Stimulated activated CD8-positive, alpha-beta memory T cell treated with anti-CD3 and anti-CD28 coated beads, Interleukin-7, amount 100 ng/mL, for 4 hours (primary cell): ENCODE data around the gene SPATA16.
"Not testable (repeated sequence)": the region's sequence is repeated elsewhere in the genome, so short reads cannot be mapped to it uniquely, and the experiment has no call there.

Experiments
- DNase-seq, 2 donors: peaks; one replicate each; pipeline ENCODE4 v3.0.0-alpha.2; 2020; ENCODE audit warnings: low read depth in 2 of 2

Gene SPATA16

DNA sequence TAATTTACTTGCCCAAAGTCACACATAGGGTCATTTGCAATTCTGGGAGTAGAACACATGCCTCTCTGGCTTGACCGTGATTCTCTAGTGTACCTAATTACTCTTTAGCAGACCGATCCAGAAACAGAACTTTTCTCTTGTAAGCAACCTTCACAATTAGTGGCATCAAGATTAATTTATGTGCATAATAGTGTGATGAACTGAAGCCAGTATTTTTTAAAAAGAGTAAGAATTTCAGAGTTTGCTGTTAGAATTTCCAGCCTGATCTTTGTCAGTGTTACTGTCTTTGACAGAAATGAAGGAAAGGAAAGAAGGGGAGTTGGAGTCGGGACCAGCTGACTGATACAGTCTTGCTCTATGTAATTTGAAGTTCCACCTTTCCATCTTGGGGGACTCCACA, 137.1 kb downstream of the SPATA16 start:
- DNase-seq = no peak

DNA sequence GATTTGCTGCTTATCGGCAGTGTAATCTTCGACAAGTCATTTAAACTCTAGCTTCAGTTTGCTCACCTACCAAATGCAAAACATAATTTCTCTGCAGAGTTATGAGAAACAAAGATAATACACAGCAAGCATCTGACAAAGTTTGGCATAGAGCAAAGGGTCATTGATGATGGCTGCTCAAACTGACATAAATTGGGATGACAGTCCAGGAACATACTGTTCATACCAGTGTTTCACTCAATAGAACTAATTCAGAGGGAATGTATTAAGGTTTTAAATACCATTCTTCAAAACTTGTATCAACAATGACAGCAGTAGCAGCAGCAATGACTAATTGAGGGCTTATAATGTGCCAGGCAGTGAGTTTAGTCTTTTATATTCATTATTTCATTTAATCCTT, 137.6 kb downstream of the SPATA16 start:
- no peak for DNase-seq

DNA sequence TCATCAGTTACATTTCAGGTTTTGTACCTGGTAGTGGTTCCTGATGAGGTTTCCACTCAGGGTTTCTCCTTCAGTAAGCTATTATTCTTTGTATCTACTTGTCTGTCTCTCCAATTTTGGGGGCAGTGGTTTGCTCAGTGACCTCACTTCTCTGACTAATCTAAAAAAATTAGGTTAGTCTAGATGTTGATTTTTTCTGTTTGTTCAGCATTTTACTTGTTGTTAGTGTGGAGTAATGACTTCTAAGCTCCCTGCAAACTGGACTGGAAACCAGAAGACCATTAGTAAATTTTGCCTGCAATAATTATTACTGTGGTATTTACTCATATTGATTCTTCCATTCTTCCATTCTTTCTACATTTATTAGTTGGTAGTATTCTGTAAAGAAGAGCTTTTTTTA, 139.4 kb downstream of the SPATA16 start:
- no peak for DNase-seq

DNA sequence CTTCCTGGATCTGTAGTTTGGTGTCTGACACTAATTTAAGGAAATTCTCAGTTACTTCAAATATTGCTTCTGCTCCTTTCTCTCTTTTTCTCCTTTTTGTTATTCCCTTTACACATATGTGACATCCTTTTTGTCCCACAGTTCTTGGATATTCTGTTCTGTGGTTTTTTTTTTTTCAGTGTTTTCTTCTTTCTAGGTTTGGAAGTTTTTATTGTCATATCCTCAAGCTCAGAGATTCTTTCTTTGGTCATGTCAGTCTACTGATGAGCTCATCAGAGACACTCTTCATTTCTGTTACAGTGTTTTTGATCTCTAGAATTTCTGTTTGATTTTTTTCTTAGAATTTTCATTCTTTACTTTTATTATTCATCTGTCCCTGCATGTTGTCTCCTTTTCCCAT, 140.5 kb downstream of the SPATA16 start:
- DNase-seq = no peak

GRCh38 chr3:172993412-172993811, 147.6 kb downstream of the SPATA16 start:
- DNase-seq = no peak

DNA sequence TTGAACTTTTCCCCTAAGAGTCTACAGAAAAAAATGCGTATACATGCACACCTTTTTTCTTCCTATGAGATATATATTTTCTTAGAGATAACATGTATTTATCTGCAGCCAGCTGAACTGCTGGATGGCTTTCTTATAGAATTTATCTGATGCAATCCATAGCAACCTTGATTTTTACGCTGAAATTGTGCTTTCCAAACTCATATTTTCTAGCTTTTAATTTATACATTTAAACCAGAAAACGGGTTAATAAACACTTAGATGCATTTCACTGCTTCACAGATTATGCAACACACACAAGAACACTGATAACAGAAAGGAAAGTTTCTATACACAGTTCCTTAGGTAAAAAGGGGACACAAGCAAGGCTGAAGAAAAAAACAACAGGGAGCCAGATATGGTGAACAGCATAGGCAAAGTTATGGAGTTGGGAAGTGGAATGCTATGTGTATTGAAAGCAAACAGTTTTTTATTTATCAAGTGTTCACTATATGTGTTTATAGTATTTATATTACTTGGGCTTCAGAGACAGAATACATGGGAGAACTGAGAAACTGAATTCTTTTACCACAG, 149.5 kb downstream of the SPATA16 start:
- no peak for DNase-seq

DNA sequence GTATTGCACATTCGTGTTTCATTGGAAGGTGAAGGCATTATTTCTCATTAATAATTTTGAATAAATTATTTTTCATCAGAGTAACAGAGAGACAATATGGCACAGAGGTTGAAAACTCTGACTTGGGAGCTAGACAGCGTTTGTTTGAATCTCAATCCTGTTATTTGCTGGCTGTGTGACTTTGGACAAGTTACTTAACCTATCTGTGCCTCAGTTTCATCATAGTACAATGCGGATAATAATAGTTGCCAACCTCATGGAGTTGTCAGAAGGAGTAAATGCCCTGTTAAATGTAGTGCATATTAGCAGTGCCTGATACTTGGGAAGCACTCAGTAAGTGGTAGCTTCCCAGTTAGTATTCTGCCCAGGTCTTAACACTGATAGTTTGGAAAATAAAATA, 151.7 kb downstream of the SPATA16 start:
- no peak for DNase-seq

GRCh38 chr3:172987273-172987672, 153.8 kb downstream of the SPATA16 start:
- no peak for DNase-seq

DNA sequence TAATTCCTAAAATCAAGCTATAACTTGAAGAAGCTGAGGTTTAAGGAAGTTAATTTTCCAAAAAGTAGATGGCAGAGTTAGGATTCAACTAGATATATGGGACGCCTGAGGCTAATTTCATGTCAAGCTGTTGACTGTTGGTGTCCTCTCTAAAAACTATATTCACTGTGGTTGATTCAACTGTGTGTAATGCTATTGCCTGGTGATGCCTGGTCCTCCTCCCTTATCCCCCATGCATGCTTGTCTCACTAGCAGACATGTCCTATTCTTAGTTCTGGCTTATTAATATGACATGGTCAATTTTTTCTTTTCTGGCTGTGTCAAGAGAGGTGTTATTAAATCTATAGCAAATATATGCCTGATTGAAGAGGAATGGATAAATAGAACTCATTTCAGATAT, 156.1 kb downstream of the SPATA16 start:
- no peak for DNase-seq

DNA sequence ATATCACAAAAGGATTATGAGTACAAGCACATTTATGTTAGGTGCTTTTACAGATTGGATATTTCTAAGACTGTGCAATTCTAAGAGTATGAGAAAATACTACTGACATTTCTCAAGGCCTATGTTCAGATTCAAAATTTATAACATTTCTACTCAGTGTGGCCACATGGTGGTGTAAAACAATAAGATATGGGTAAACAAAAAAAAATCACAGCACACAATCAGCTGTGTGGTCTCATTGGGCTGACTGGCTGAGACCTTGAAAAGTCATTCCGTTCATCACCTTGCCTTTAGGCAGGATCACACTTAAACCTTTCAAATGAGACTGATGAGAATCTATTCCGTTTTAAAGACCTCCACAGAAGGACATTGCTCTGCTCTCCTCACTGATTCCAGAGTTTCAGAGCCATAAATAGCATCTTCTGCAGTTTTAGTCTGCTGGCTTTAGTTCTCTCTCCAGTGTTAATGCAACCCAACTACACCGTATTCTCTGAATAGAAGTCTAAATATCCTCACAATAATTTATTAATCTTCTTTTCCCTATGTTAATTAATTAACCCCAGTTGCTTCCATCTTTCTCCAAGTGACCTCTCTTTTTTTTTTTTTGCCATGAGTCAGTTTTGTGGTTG, 158.2 kb downstream of the SPATA16 start:
- no peak for DNase-seq

DNA sequence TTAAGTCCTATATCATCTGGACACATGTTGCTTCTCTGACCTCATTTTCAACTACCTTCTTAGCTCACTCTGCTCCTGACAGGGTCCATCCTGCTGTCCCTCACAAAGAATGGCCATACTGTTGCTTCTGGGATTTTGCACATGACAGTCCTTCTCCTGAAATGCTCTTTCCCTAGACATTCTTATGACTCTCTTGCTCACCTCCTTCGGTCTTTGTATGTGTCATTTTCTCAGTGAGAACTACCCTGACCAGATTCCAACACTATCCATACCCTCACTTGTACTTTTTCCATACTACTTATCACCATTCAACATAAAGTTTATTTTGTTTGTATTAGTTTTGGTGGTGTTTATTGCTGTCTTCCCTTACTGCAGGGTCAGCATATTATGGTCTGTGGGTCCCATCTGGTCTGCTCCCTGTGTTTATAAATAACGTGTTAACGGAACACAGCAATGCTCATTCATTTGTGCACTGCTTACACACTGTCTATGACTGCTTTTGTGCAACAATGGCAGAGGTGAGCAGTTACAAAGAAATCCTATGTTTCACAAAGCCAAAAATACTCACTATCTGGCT, 159.5 kb downstream of the SPATA16 start:
- no peak for DNase-seq

GRCh38 chr3:172980849-172981248, 160.2 kb downstream of the SPATA16 start:
- no peak for DNase-seq

DNA sequence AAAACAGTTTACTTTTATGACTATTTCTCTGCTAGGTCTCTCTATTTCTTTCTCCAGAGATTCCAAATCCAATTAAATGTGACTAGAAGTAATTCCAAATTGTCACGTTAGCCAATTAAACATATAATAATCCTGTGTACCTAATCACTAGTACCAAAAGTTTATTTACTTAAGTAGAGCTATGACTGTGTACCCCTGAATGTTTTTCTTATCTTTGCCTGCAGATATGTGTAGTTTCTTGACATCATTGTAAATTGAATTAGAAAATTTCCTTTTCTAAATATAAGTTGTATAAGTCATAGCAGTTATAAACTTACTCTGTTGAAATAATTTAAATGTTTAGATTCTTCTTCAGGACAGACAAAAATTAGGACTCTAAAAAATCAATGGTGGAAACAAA, 163.3 kb downstream of the SPATA16 start:
- no peak for DNase-seq

- DNase-seq = no peak
Observed at GRCh38 chr3:172974969-172975368, 166.1 kb downstream of the SPATA16 start.

- no peak for DNase-seq
Observed at GRCh38 chr3:172973799-172974198, 167.2 kb downstream of the SPATA16 start.

DNA sequence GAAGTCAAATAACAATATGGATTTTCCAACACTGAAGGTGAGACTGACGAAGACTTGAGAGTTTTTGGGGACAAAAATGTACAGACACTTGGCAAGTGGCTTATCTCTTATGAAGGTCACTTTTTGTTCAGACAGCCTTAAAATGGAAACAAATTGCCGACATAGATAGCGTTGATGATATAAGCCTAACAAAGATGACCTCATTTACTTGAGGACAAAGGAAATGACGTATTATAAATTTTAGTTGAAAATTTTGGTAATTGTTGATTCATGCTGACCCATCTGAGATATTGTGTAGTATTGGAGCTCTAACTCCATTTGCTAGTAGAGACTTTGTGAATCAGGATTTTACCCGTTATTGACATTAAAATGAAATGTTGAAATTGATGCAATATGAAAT, 168.3 kb downstream of the SPATA16 start:
- DNase-seq = no peak

DNA sequence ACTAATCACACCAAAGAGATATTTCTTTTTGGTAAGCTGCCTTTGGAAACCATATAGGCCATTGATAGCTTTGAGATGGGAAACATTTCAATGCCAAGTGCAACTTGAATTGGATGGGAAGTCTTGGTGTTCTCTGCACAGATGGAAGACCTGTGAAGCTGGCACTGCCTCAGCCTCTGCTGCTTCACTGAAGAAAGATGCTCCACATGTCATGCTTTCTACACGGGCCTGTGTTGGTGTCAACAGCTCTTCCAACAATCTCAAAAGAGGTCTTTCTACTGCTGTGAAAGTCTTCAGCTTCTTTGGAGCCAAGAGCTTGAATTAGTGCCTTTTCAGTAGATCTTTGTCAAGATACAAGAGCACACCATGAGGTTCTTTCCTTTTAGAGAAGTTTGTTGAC, 169.0 kb downstream of the SPATA16 start:
- DNase-seq = no peak

- DNase-seq = no peak
Observed at GRCh38 chr3:172968646-172969045, 172.4 kb downstream of the SPATA16 start.

DNA sequence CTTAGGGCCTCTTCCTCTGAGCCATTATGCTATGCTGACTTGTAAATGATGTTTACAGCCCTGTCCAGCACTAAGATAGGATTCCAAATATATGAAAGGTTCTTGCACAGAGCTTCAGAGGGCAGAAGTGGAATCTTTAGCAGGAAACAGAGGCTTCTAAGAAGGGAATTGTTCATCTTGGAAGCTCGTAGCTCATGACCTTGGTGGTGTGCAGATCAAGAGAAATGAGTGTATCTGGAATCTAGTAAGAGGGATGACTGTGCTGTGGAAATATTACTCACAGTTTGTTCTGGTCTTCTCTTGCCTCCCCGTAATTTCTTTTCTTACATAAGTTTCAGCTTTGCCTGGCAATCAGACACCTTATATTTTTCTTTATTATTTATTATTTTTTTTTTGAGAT, 175.8 kb downstream of the SPATA16 start:
- no peak for DNase-seq

GRCh38 chr3:172960626-172961182, 180.3 kb downstream of the SPATA16 start:
- not testable (repeated sequence) for DNase-seq

DNA sequence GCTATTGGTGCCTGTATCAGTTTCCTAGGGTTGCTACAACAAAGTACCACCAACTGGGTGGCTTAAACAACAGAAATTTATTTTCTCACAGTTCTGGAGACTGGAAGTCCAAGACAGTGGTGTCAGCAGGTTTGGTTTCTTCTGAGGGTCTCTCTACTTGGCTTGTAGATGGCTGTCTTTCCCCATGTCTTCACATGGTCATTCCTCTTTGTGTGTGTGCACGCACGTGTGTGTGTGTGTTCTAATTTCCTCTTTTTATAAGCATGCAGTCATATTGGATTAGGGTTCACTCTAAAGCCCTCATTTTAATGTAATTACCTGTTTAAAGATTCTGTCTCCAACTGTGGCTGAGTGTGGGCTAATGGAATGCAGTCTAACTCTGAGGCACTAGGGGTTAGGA, 182.5 kb downstream of the SPATA16 start:
- DNase-seq = no peak

- no peak for DNase-seq
Observed at GRCh38 chr3:172953571-172953970, 187.5 kb downstream of the SPATA16 start.

DNA sequence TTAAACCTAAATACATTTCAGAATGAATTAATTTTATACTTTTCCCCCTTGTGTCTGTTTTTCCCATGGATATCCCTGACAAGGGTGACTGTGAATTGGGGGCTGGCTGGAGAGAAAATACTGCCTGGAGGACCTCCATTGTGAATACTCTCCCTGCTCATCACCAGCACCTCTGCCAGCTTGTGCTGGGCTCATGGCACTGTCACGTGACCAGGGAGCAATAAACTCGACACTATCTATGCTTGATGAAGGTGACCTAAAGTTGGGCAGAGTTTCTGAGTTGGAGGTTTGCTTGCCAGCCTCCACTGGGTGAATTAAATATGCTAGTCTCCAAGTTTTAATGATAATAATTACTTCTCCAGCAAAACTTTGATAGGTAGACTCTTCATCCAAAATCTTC, 189.5 kb downstream of the SPATA16 start:
- DNase-seq = no peak
